HL-60 (cell line): ENCODE results near the gene TMEM266.

Source experiments
- DNase-seq, 2 experiments: peaks; one replicate each; pipeline ENCODE4 v3.0.0-alpha.2; 2010 to 2020; ENCODE audit warnings: low read depth in 1 of 2, low spot score in 1 of 2
- H3K27ac ChIP-seq: fragments of 250-450 bp; sonication (Bioruptor Pico); replicated peaks from 2 replicates; pipeline ENCODE4 v1.5.1; 2020; ENCODE audit warnings: mild to moderate bottlenecking, moderate library complexity
- H3K27me3 ChIP-seq: fragments of 250-450 bp; sonication (Bioruptor Pico); 2 replicates; pipeline ENCODE4 v1.5.1; 2021; ENCODE audit warnings: mild to moderate bottlenecking, moderate library complexity; ENCODE audit not compliant: insufficient read depth, poor library complexity, severe bottlenecking
- H3K4me3 ChIP-seq: replicated peaks from 2 replicates; pipeline ENCODE4 v1.5.1; 2011; ENCODE audit warnings: mild to moderate bottlenecking, control low read depth, low read length; ENCODE audit not compliant: insufficient read depth
- GABPA ChIP-seq: IDR thresholded peaks from 2 replicates; pipeline ENCODE4 v1.6.1; 2012; ENCODE audit warnings: low read depth
- POLR2AphosphoS5 ChIP-seq: IDR thresholded peaks from 2 replicates; pipeline ENCODE4 v1.6.1; 2012; ENCODE audit warnings: low read depth
- SPI1 ChIP-seq: IDR thresholded peaks from 2 replicates; pipeline ENCODE4 v1.6.1; 2012; ENCODE audit warnings: low read depth, mild to moderate bottlenecking, borderline replicate concordance
- TF ChIP-seq, protein P1 (sequence below): IDR thresholded peaks from one replicate; pipeline ENCODE4 v1.5.1; 2011; ENCODE audit warnings: low read length, control low read depth, inconsistent platforms; ENCODE audit not compliant: insufficient read depth
- TF ChIP-seq, protein P2 (sequence below): IDR thresholded peaks from 2 replicates; pipeline ENCODE4 v1.6.1; 2012; ENCODE audit warnings: low read depth; ENCODE audit not compliant: insufficient replicate concordance

TMEM266 gene

DNA sequence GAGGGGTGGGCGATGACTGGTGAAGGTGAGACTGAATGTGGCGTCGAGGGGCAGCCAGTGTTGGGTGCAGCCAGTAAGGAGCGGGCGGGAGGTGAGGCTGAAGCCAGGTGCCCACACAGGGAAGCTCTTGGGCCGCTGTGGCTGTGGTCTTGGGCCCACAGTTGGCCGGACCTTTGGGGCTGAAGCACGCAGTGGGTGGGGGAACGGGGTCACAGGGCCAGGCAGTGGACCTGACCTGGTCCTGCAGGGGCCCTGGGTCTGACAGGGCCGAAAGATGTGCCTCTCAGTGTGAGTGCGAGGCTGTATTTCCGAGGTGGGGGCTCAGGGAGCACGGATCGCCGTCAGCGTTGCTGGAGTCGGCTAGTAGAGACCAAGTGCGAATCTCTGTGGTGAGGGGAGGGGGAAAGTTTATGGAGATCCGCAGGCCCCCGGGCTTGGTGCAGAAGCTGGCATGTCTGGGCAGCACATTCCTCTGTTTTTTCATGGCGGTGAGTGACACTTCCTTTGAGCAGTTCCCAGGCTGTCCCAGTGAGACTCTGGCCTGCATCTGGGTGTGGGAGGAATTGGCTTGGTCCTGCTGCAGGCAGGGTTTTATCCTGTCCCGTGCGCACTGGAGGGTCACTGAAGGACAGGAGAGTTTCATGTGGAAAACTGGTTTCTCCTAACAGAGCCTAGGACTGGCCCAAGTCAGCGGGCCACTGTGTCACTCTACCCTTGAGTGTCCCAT is 100.8 kb downstream of the TMEM266 start:
- TF ChIP-seq, protein P1, sequence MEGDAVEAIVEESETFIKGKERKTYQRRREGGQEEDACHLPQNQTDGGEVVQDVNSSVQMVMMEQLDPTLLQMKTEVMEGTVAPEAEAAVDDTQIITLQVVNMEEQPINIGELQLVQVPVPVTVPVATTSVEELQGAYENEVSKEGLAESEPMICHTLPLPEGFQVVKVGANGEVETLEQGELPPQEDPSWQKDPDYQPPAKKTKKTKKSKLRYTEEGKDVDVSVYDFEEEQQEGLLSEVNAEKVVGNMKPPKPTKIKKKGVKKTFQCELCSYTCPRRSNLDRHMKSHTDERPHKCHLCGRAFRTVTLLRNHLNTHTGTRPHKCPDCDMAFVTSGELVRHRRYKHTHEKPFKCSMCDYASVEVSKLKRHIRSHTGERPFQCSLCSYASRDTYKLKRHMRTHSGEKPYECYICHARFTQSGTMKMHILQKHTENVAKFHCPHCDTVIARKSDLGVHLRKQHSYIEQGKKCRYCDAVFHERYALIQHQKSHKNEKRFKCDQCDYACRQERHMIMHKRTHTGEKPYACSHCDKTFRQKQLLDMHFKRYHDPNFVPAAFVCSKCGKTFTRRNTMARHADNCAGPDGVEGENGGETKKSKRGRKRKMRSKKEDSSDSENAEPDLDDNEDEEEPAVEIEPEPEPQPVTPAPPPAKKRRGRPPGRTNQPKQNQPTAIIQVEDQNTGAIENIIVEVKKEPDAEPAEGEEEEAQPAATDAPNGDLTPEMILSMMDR: no peak
- no peak for TF ChIP-seq SPI1
- TF ChIP-seq, protein P2, sequence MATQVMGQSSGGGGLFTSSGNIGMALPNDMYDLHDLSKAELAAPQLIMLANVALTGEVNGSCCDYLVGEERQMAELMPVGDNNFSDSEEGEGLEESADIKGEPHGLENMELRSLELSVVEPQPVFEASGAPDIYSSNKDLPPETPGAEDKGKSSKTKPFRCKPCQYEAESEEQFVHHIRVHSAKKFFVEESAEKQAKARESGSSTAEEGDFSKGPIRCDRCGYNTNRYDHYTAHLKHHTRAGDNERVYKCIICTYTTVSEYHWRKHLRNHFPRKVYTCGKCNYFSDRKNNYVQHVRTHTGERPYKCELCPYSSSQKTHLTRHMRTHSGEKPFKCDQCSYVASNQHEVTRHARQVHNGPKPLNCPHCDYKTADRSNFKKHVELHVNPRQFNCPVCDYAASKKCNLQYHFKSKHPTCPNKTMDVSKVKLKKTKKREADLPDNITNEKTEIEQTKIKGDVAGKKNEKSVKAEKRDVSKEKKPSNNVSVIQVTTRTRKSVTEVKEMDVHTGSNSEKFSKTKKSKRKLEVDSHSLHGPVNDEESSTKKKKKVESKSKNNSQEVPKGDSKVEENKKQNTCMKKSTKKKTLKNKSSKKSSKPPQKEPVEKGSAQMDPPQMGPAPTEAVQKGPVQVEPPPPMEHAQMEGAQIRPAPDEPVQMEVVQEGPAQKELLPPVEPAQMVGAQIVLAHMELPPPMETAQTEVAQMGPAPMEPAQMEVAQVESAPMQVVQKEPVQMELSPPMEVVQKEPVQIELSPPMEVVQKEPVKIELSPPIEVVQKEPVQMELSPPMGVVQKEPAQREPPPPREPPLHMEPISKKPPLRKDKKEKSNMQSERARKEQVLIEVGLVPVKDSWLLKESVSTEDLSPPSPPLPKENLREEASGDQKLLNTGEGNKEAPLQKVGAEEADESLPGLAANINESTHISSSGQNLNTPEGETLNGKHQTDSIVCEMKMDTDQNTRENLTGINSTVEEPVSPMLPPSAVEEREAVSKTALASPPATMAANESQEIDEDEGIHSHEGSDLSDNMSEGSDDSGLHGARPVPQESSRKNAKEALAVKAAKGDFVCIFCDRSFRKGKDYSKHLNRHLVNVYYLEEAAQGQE: no peak
- Histone ChIP-seq H3K27ac (no peak overlapping the region), H3K4me3 (no peak overlapping the region), H3K27me3 (no peaks in the 10 kb centered on the region)
- no peak for DNase-seq

DNA sequence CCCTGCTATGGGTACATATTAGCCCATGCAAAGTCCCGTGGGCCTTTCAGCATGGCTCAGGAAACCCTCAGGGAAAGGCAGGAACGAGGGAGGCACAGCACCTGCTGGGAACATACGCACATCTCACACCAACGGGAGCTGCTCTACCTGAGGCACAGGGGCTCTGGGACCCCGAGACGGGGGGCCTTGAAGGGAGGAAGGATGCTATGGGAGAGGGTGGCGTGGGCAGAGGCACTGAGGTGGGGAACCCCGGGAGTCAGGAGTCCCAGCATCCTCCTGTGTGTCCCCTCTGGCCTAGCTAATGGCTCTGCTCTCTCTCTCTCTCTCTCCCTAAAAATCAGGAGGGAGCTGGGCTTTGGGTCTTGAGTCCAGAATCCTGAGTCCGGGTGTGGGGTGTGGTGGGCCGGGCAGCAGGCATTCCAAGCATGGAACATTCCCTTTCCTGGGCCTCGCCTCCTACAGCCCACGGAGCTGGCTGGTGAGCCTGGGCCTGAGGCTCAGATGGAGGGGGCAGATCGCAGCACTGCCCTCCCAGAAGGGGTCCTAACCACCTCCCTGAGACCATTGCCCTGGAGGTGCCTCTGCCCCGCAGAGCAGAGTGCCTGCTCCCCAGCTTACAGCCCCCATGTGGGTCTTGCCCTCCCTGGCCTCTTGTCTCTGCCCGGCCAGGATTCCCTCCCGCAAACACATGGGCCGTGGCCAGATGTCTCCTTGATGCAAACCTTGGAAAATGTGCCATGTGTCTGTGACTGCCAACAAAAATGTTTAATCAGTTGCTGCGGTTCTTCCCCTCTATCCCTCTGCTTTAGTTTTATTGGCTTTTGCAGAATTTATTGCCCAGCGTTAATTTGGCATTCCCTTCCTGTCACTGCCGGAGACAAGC is 101.6 kb downstream of the TMEM266 start:
- no peak overlapping the region for H3K4me3 ChIP-seq
- no peak overlapping the region for H3K27ac ChIP-seq
- DNase-seq: no peak
- H3K27me3 ChIP-seq: no peaks in the 10 kb centered on the region
- TF ChIP-seq, protein P1: no peak
- TF ChIP-seq POLR2AphosphoS5 (no peak), GABPA (no peak), SPI1 (no peak)
- TF ChIP-seq, protein P2: no peak

DNA sequence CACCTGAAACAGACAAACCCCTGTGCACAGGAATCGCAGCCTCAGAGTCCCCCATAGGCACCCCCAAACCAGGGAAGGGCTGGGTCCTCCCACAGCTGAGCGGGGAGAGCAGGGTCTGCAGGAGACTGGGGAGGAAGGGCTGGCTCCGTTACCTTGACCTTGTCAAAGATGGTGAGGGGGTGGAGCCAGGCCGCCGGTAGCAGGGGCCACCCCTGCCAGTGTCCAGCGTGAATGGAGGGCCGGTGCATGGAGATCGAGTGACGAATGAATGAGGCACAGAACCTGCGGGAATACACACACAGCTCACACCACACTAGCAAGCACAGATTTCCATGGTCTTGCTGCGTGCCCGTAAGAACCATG is 102.2 kb downstream of the TMEM266 start:
- no peaks in the 10 kb centered on the region for H3K27me3 ChIP-seq
- H3K4me3 ChIP-seq: no peak overlapping the region
- no peak for DNase-seq
- TF ChIP-seq, protein P2: no peak
- no peak for TF ChIP-seq SPI1
- no peak overlapping the region for H3K27ac ChIP-seq
